Measurements from ENCODE around the gene LAMP2.
A peak's percentile ranks its signal among the peaks of the same experiment; 100 is the strongest.

LAMP2 gene

DNA sequence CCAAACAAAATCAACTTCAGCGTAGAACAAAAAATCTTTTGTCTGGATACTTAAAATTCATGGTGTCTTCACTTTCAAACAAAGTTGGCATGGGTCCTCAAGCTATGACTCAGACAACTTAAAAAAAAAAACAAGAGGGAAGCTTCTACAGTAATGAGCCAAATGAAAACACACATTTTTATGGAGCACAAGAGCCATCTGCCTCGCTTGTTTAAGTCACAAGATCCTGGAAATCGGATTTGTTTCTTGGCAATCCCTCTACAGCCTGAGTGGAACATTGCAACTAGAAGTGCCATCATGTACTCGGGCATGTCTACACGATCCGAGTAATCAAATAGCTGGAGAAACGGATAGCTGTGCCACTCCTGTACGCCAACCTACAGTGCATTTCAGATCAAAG lies 22.6 kb downstream of the LAMP2 start:
- CTCF ChIA-PET = interaction anchor here (0.6 to 1.3 kb wide), 5 partner anchors 82 to 805 kb away, joined by 3 to 5 read pairs (median 3); no protein-coding TSS in a partner anchor
- TF ChIP-seq, protein P1, sequence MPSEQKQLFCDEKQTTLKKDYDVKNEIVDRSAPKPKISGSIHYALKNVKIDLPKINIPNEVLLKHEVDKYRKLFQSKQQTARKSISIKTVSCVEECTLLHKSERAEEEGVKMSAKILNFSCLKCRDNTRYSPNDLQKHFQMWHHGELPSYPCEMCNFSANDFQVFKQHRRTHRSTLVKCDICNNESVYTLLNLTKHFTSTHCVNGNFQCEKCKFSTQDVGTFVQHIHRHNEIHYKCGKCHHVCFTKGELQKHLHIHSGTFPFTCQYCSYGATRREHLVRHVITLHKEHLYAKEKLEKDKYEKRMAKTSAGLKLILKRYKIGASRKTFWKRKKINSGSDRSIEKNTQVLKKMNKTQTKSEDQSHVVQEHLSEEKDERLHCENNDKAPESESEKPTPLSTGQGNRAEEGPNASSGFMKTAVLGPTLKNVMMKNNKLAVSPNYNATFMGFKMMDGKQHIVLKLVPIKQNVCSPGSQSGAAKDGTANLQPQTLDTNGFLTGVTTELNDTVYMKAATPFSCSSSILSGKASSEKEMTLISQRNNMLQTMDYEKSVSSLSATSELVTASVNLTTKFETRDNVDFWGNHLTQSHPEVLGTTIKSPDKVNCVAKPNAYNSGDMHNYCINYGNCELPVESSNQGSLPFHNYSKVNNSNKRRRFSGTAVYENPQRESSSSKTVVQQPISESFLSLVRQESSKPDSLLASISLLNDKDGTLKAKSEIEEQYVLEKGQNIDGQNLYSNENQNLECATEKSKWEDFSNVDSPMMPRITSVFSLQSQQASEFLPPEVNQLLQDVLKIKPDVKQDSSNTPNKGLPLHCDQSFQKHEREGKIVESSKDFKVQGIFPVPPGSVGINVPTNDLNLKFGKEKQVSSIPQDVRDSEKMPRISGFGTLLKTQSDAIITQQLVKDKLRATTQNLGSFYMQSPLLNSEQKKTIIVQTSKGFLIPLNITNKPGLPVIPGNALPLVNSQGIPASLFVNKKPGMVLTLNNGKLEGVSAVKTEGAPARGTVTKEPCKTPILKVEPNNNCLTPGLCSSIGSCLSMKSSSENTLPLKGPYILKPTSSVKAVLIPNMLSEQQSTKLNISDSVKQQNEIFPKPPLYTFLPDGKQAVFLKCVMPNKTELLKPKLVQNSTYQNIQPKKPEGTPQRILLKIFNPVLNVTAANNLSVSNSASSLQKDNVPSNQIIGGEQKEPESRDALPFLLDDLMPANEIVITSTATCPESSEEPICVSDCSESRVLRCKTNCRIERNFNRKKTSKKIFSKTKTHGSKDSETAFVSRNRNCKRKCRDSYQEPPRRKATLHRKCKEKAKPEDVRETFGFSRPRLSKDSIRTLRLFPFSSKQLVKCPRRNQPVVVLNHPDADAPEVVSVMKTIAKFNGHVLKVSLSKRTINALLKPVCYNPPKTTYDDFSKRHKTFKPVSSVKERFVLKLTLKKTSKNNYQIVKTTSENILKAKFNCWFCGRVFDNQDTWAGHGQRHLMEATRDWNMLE (tag by site-specific recombination; conservative IDR thresholded peaks at IDR 0.05; ENCODE audit: low read depth) = no peak
- TF ChIP-seq SP3 (tag by site-specific recombination; IDR thresholded peaks at IDR 0.05) = no peak
- TF ChIP-seq, protein P2, sequence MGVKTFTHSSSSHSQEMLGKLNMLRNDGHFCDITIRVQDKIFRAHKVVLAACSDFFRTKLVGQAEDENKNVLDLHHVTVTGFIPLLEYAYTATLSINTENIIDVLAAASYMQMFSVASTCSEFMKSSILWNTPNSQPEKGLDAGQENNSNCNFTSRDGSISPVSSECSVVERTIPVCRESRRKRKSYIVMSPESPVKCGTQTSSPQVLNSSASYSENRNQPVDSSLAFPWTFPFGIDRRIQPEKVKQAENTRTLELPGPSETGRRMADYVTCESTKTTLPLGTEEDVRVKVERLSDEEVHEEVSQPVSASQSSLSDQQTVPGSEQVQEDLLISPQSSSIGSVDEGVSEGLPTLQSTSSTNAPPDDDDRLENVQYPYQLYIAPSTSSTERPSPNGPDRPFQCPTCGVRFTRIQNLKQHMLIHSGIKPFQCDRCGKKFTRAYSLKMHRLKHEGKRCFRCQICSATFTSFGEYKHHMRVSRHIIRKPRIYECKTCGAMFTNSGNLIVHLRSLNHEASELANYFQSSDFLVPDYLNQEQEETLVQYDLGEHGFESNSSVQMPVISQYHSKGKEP (tag by site-specific recombination; IDR thresholded peaks at IDR 0.05) = no peak
- TF ChIP-seq OSR2 (tag by site-specific recombination; IDR thresholded peaks at IDR 0.05) = 0 out of 2 replicates have a peak, but pooled peaks have one; percentile 12
- Histone ChIP-seq H3K9me3 (ENCODE audit: control insufficient read depth, insufficient read depth, low read depth, low read length) (no peaks in the 10 kb centered on the region), H3K4me3 (ENCODE audit: low read depth, low read length) (no peak overlapping the region), H3K4me1 (ENCODE audit: control insufficient read depth, insufficient read depth, low read length) (no peaks in the 10 kb centered on the region; the same call in 1 of the 2 replicates), H3K27ac (ENCODE audit: extremely low read depth, low read depth, low read length) (no peak overlapping the region), H3K36me3 (ENCODE audit: control insufficient read depth in 2 of 2, insufficient read depth in 1 of 2, low read length in 2 of 2) (peaks cover 12 to 71% of the 10 kb centered on the region in 2 experiments)
- POLR2A ChIA-PET = no interaction called here

DNA sequence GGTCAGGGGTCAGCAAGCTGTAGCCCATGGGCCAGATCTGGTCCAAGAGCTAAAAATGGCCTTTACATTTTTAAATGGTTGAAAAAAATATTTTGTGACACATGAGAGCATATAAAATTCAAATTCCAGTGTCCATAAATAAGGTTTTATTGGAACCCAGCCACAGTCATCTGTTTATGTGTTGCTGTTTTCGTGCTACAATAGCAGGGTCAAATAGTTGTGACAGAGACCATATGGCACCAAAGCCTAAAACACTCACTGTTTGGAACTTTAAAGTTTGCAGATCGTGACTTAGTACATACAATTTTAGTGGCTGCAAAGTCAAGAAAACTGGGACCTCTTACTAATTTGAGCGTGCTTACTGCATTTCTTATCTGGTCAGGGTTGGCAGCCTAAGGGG lies 29.2 kb downstream of the LAMP2 start:
- no peak overlapping the region for H3K27ac ChIP-seq (ENCODE audit: extremely low read depth, low read depth, low read length)
- ChIA-PET POLR2A (no interaction called here), CTCF (interaction anchor here (0.8 to 2.2 kb wide), 4 partner anchors 11 to 39 kb away, joined by 3 to 10 read pairs (median 4); no protein-coding TSS in a partner anchor)
- no peak overlapping the region for H3K4me3 ChIP-seq (ENCODE audit: low read depth, low read length)
- no peaks in the 10 kb centered on the region for H3K9me3 ChIP-seq (ENCODE audit: control insufficient read depth, insufficient read depth, low read depth, low read length)
- H3K36me3 ChIP-seq (ENCODE audit: control insufficient read depth in 2 of 2, insufficient read depth in 1 of 2, low read length in 2 of 2) = peaks cover 13 to 51% of the 10 kb centered on the region in 2 experiments
- no peaks in the 10 kb centered on the region for H3K4me1 ChIP-seq (ENCODE audit: control insufficient read depth, insufficient read depth, low read length)
- no peak for TF ChIP-seq ZNF560 (tag by site-specific recombination; IDR thresholded peaks at IDR 0.05; ENCODE audit: borderline replicate concordance)
- TF ChIP-seq, protein P3, sequence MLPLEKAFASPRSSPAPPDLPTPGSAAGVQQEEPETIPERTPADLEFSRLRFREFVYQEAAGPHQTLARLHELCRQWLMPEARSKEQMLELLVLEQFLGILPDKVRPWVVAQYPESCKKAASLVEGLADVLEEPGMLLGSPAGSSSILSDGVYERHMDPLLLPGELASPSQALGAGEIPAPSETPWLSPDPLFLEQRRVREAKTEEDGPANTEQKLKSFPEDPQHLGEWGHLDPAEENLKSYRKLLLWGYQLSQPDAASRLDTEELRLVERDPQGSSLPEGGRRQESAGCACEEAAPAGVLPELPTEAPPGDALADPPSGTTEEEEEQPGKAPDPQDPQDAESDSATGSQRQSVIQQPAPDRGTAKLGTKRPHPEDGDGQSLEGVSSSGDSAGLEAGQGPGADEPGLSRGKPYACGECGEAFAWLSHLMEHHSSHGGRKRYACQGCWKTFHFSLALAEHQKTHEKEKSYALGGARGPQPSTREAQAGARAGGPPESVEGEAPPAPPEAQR (tag by site-specific recombination; IDR thresholded peaks at IDR 0.05) = no peak
- TF ChIP-seq KLF8 (tag by site-specific recombination; IDR thresholded peaks at IDR 0.05) = no peak
- TF ChIP-seq, protein P4, sequence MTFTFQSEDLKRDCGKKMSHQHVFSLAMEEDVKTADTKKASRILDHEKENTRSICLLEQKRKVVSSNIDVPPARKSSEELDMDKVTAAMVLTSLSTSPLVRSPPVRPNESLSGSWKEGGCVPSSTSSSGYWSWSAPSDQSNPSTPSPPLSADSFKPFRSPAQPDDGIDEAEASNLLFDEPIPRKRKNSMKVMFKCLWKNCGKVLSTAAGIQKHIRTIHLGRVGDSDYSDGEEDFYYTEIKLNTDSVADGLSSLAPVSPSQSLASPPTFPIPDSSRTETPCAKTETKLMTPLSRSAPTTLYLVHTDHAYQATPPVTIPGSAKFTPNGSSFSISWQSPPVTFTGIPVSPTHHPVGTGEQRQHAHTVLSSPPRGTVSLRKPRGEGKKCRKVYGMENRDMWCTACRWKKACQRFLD (tag by site-specific recombination; IDR thresholded peaks at IDR 0.05) = no peak
- no peak for TF ChIP-seq KLF16 (tag by site-specific recombination; IDR thresholded peaks at IDR 0.05)
- no peak for TF ChIP-seq ZNF791 (tag by site-specific recombination; IDR thresholded peaks at IDR 0.05)
- TF ChIP-seq, protein P5, sequence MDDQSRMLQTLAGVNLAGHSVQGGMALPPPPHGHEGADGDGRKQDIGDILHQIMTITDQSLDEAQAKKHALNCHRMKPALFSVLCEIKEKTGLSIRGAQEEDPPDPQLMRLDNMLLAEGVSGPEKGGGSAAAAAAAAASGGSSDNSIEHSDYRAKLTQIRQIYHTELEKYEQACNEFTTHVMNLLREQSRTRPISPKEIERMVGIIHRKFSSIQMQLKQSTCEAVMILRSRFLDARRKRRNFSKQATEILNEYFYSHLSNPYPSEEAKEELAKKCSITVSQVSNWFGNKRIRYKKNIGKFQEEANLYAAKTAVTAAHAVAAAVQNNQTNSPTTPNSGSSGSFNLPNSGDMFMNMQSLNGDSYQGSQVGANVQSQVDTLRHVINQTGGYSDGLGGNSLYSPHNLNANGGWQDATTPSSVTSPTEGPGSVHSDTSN (CRISPR knock-in tag; IDR thresholded peaks at IDR 0.05) = no peak
- TF ChIP-seq, protein P6, sequence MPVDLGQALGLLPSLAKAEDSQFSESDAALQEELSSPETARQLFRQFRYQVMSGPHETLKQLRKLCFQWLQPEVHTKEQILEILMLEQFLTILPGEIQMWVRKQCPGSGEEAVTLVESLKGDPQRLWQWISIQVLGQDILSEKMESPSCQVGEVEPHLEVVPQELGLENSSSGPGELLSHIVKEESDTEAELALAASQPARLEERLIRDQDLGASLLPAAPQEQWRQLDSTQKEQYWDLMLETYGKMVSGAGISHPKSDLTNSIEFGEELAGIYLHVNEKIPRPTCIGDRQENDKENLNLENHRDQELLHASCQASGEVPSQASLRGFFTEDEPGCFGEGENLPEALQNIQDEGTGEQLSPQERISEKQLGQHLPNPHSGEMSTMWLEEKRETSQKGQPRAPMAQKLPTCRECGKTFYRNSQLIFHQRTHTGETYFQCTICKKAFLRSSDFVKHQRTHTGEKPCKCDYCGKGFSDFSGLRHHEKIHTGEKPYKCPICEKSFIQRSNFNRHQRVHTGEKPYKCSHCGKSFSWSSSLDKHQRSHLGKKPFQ (tag by site-specific recombination; IDR thresholded peaks at IDR 0.05) = no peak
- no peak for TF ChIP-seq ZBTB48 (tag by site-specific recombination; IDR thresholded peaks at IDR 0.05)
- TF ChIP-seq ZNF140 (tag by site-specific recombination; IDR thresholded peaks at IDR 0.05) = no peak
- no peak for TF ChIP-seq ZNF366 (tag by site-specific recombination; conservative IDR thresholded peaks at IDR 0.05)
